Stimulated activated CD8-positive, alpha-beta memory T cell treated with anti-CD3 and anti-CD28 coated beads, Interleukin-15, amount 100 ng/mL, for 1 hour (primary cell): ENCODE results near the gene EFCAB14.
"Not testable (repeated sequence)": the region's sequence is repeated elsewhere in the genome, so short reads cannot be mapped to it uniquely, and the experiment has no call there.

Source experiments
- DNase-seq: peaks from one replicate; pipeline ENCODE4 v3.0.0-alpha.2; 2020; ENCODE audit warnings: low read depth

EFCAB14 gene

GRCh38 chr1:46654012-46654411 is 64.9 kb downstream of the EFCAB14 start:
- DNase-seq: no peak

DNA sequence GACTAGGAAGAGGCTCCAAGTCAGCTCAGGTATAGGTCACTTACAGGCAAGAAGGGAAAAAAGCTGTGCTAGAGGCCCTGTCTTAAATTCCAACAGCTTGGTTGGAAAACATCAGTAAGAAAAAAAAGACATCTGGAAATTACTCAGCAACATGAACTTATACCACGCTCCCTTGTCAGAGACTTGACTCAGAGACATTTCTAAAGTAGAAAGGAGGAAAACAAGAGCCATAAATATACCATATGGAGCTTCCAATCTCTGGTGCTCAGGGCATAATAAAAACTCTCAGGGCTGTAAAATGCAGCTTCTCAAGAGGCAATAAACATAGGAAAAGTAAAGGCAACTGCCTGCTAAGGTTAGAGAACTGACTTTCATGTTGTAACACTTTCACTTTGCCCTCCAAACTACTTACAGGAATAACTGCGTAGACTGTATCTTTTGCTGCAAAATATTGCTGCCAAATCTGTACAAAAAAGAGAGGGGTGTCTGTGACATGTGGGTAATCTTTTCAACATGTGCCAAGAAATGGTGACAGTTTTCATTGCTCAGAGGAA is 65.4 kb downstream of the EFCAB14 start:
- no peak for DNase-seq

DNA sequence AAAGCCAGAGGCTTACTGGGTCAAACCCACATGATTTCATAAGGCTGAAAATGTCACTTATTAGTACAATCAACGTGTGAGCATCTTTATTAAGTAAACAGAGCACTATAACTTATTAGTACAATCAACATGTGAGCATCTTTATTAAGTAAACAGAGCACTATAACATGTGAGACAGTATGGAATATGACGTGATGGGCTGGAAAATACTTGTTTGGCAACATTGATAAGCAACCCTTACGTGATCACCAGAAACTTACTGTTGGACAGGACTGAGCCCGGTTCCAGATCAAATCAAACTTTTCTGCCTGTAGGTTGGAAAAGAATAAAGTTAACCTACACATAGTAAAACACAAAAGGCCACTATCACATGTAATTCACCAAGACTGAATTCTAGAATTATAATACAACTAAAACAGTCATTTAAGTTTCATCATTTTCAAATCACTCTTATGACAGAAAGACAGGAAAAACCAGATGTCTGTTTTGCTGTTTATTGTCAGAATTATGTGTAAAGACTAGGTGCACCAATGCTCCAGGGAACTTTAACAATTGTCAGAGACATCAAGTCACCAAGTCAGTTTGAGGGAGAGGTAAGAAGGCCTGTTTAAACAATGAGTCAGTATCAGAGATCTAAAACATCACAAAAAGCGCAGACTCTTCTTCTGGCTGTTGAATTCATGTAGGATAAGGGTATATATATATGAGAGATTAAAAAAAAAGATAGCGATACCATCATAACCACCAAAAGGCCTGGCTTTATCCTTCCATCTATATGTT is 66.4 kb downstream of the EFCAB14 start:
- DNase-seq: no peak

- not testable (repeated sequence) for DNase-seq
These were observed 67.8 kb downstream of the EFCAB14 start for GRCh38 chr1:46651152-46651551.

DNA sequence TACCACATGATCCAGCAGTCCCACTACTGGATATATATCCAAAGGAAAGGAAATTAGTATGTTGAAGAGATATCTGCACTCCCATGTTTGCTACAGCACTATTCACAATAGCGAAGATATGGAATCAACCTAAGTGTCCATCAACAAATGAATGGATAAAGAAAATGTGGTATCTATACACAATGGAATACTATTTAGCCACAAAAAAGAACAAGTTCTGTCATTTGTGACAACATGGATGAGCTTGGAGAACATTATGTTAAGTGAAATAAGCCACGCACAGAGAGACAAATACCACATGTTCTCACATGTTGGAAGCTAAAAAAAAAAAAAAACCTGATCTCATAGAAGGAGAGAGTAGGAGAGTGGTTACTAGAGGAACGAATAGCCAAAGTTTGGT is 68.4 kb downstream of the EFCAB14 start:
- no peak for DNase-seq

- no peak for DNase-seq
These were observed 69.2 kb downstream of the EFCAB14 start for GRCh38 chr1:46649764-46650163.

DNA sequence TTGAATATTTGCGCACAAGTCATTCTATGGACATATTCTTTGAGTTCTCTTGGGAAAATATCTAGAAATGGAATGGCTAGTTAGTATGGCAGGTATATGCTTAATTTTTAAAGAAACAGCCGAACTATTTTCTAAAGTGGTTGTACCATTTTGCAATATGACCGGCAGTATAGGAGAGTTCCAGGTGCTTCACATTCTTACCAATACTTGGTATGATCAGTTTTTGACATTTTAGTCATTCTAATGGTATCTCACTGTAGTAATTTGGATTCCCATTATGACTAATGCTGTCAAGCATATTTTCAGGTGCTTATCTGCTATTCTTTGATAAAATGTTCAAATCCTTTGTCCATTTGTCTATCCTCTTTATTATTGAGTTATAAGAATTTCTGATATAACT is 71.3 kb downstream of the EFCAB14 start:
- no peak for DNase-seq

DNA sequence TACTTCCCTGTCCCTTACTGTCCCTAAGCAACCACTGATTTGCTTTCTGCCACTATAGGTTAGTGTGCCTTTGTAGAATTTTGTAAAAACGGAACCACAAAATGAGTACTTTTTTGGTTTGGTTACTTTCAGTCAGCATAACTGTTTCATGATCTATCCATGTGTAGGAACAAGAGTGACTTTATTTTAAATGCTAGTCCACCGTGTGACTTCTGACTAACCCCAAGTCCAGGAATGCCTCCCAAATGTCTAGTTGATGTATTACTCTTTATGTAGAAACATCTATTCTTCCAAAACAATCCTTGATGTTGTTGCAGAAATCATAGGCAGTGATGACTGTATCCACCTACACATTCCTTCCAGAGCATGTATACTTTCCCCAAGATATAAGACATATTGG is 72.1 kb downstream of the EFCAB14 start:
- DNase-seq: no peak

DNA sequence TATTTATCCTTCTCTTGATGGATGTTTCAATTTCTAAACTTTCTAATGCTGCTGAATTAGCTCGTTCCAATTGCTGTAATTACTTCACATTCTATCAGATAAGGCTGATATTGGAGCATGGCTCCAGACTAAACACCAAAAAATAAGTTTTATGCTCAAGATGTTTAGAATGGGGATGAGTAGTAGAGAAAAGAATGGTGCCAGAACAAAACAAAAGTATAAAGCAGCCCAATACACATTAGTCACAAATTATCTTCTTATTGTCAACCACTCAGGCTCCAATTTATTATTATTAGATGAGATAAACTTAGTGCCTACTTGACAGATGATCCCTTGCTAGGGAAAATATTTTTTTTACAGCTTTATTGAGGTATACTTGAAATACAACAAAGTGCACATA is 72.6 kb downstream of the EFCAB14 start:
- DNase-seq: no peak

DNA sequence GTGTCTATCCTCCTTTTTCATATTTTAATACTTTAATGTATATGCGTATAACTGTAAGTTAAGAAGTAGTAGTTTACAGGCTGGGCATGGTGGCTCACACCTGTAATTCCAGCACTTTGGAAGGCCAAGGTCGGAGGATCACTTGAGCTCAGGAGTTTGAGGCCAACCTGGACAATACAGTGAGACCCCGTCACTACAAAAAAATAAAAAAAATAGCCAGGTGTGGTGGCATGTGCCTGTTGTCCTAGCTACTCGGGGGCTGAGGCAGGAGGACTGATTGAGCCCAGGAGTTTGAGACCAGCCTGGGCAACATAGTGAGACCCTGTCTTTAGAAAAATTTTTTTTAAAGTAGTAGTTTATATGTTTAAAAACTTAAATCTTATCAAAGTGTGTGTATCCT is 73.1 kb downstream of the EFCAB14 start:
- DNase-seq: no peak

DNA sequence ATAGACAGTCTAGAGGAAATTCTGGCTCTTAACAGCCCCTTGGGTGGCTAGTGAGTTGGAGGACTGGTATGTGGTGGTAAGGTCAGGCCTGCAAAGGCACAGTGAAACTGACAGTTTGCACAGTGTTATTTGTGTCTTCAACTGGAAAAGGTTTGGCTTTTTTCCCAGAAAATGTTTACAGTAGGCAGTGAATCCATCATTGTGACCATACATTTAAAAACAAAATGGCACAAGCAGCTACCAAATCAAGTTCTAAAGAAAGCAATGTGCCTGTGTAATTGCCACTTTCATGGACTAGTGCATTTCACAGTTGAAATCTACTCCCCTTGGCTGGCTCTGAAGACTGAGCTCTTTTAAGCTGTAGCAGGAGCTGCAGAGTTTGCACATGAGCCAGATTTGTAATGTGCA is 75.5 kb downstream of the EFCAB14 start:
- no peak for DNase-seq

- no peak for DNase-seq
These were observed 76.7 kb downstream of the EFCAB14 start for GRCh38 chr1:46642115-46642680.

DNA sequence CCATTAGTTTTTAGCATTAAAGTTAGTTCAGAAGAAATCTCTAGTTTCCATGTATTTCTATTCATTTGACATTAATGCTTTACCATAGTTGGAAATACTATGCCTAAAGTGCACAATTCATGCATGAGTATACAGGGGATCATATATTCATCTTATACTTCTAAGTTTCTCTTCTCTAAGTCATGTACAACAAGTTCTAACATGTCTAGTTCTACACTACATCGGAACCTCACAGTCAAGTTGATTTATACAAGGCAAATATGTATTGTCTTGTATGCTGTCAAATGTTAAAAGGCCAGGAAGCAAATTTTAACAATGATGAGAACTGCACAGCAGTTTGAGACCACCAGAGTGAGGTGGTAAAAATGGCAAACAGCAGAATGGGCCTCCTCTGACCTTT is 79.4 kb downstream of the EFCAB14 start:
- DNase-seq: no peak

- DNase-seq: no peak
These were observed 80.0 kb downstream of the EFCAB14 start for GRCh38 chr1:46638921-46639320.

DNA sequence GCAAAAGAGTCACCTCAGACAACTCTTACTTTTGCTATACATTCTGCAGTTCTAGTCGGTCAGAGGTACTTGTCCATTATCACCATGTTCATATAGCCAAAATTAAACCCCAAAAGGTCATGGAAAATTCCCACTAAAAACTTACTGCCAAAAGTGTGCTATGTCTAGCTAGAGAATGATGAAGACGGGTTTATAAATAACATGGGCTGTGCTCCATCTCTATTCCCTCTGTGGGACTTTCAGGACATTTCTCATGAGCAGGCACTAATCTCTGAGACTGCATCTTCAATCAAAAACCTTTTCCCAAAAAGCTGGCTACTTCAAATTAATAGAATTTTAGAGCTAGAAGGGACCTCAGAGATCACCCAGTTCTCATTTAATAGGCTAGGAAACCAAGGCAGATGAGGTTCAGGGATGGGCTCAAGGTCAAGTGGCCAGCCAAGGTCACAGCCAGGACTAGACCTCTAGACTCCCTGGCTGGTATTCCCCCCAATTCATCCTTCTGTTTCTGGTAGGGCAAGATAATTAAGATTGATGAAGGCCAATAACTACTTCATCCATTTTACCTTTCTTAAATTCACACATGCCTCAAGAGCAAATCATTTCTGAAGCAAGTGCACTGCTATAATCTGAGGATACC is 81.3 kb downstream of the EFCAB14 start:
- no peak for DNase-seq

DNA sequence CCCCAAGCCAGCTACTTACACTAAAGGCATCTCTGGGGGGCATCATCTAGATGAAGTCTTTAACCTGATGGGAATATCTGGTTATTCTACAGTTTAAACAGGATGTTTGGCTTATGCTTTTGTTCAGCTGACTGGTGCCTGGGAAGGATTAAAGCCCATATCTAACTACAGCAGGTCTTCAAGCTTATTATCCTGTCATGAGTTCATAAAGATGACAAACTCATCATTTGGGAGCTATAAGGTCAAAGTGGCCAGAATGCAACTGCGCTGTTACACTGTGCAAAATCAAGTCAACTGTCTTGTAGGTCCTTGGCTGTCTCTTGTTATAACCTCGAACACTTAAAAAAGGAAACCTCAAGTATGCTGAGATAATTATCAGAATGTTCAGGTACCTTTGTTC is 83.7 kb downstream of the EFCAB14 start:
- no peak for DNase-seq

DNA sequence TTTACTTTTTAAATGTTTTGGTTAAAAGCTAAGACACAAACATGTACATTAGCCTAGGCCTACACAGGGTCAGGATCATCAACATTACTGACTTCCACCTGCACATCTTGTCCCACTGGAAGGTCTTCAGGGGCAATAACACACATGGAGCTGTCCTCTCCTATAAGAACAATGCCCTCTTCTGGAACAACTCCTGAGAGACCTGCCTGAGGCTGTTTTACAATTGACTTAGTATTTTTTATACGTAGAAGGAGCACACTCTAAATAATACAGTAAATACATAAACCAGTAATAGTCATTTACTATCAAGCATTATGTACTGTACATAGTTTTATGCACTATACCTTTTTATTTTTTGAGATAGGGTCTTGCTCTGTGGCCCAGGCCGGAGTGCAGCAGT is 88.2 kb downstream of the EFCAB14 start:
- DNase-seq: no peak
